GM12878 (cell line): ENCODE data around the gene PPID. TPM values are rescaled to one million over a fixed set of nuclear protein-coding genes. Genes with fewer than 3 reads are reported as not detected.

Source experiments
- ATAC-seq: fragments of 200-7000 bp; cut with Tn5 transposase; 3 replicates; pipeline ENCODE4 v1.9.1; 2020; ENCODE audit warnings: mild to moderate bottlenecking, moderate library complexity
- BruUV-seq: library from RNA; stranded (reverse); fragments of 400-500 nt; replicated peaks from 2 replicates; lab custom pipeline; 2021; lab: Mats Ljungman, UMichigan
- CTCF ChIA-PET: fragments of 300-600 bp; sonication (Branson Sonifier 250); formaldehyde crosslinking; extraction: SDS; loops from one replicate; lab custom pipeline; 2021; ENCODE audit warnings: inconsistent platforms; lab: Yijun Ruan, JAX
- POLR2A ChIA-PET: fragments of 350-600 bp; formaldehyde crosslinking; extraction: SDS; loops from one replicate; lab custom pipeline; 2021; ENCODE audit warnings: inconsistent platforms; lab: Charles Lee
- RAD21 ChIA-PET: fragments of 300-600 bp; sonication (Branson Sonifier 250); formaldehyde crosslinking; loops from one replicate; lab custom pipeline; 2023; ENCODE audit warnings: antibody characterized with exemption; ENCODE audit not compliant: unreplicated experiment; lab: Charles Lee
- SMC1A ChIA-PET: fragments of 300-600 bp; sonication (Branson Sonifier 250); formaldehyde crosslinking; loops from one replicate; lab custom pipeline; 2023; ENCODE audit not compliant: unreplicated experiment, uncharacterized antibody; lab: Charles Lee
- DNase-seq: peaks from one replicate; pipeline ENCODE4 v3.0.0-alpha.2; 2011; ENCODE audit warnings: low read depth, low spot score
- FAIRE-seq: peaks from 3 replicates; lab custom pipeline; 2011; peaks lifted over from hg19 to GRCh38; lab: Jason Lieb, UNC
- H2AFZ ChIP-seq: 2 replicates; pipeline ENCODE4 v1.6.0; 2011; ENCODE audit warnings: low read depth, low read length, control low read depth; ENCODE audit not compliant: control insufficient read depth
- H3K27ac ChIP-seq: 2 replicates; pipeline ENCODE4 v1.5.1; 2011; ENCODE audit warnings: control low read depth; ENCODE audit not compliant: control insufficient read depth, insufficient read depth
- H3K27me3 ChIP-seq, 2 experiments: replicated peaks in 1 of 2; 2 replicates each; pipeline versions ENCODE4 v1.6.0 to v1.6.1; 2011; ENCODE audit warnings: low read length in 1 of 2; ENCODE audit not compliant: control insufficient read depth in 2 of 2, insufficient read depth in 2 of 2
- H3K36me3 ChIP-seq, 2 experiments: 2 replicates each; pipeline ENCODE4 v1.5.1; 2011; ENCODE audit warnings: low read length in 1 of 2; ENCODE audit not compliant: control insufficient read depth in 2 of 2, insufficient read depth in 2 of 2
- H3K4me1 ChIP-seq: 2 replicates; pipeline ENCODE4 v1.6.1; 2011; ENCODE audit warnings: mild to moderate bottlenecking, low read length, moderate library complexity, mixed read lengths; ENCODE audit not compliant: control insufficient read depth, insufficient read depth
- H3K4me2 ChIP-seq: 2 replicates; pipeline ENCODE4 v1.6.0; 2011; ENCODE audit warnings: control low read depth; ENCODE audit not compliant: control insufficient read depth, insufficient read depth
- H3K4me3 ChIP-seq: fragments of 200-600 bp; sonication (generic); 2 replicates; pipeline ENCODE4 v1.5.1; 2016
- H3K79me2 ChIP-seq: 2 replicates; pipeline ENCODE4 v1.6.0; 2011; ENCODE audit warnings: low read length; ENCODE audit not compliant: control insufficient read depth, insufficient read depth
- H3K9ac ChIP-seq: 2 replicates; pipeline ENCODE4 v1.8.0; 2011; ENCODE audit warnings: low read length, control low read depth, mixed read lengths; ENCODE audit not compliant: control insufficient read depth, insufficient read depth
- H3K9me3 ChIP-seq: replicated peaks from 3 replicates; pipeline ENCODE4 v1.5.1; 2011; ENCODE audit warnings: mild to moderate bottlenecking, low read length; ENCODE audit not compliant: control insufficient read depth, insufficient read depth
- H4K20me1 ChIP-seq: 2 replicates; pipeline ENCODE4 v1.6.0; 2011; ENCODE audit not compliant: control insufficient read depth, insufficient read depth
- BHLHE40 ChIP-seq, 2 experiments: fragments of 450-650 bp in 1 of 2; IDR thresholded peaks; 2 replicates each; pipeline ENCODE4 v1.6.1; 2011 to 2017; ENCODE audit warnings: low read depth in 2 of 2, borderline replicate concordance in 1 of 2, improper control_type of control experiment in 1 of 2, low read length in 1 of 2, mild to moderate bottlenecking in 1 of 2
- BMI1 ChIP-seq: fragments of 450-650 bp; IDR thresholded peaks from 2 replicates; pipeline ENCODE4 v1.6.1; 2016; ENCODE audit warnings: mild to moderate bottlenecking, moderate library complexity, borderline replicate concordance
- CBX5 ChIP-seq: sonication (generic); IDR thresholded peaks from 2 replicates; pipeline ENCODE4 v1.6.1; 2016; ENCODE audit warnings: low read depth, moderate library complexity, mild to moderate bottlenecking, inconsistent platforms
- EED ChIP-seq: sonication (generic); IDR thresholded peaks from 2 replicates; pipeline ENCODE4 v1.6.1; 2016; ENCODE audit warnings: antibody characterized with exemption, low read depth
- EZH2 ChIP-seq: IDR thresholded peaks from 2 replicates; pipeline ENCODE4 v1.6.1; 2012; ENCODE audit warnings: low read depth, mild to moderate bottlenecking, control low read depth, inconsistent platforms, low read length, borderline replicate concordance; ENCODE audit not compliant: control insufficient read depth
- FOXK2 ChIP-seq: fragments of 450-650 bp; IDR thresholded peaks from 2 replicates; pipeline ENCODE4 v1.6.1; 2017; ENCODE audit warnings: mild to moderate bottlenecking, moderate library complexity
- MTA3 ChIP-seq: IDR thresholded peaks from 2 replicates; pipeline ENCODE4 v1.6.1; 2012; ENCODE audit warnings: low read length, inconsistent platforms, borderline replicate concordance
- MXI1 ChIP-seq: fragments of 150-350 bp; IDR thresholded peaks from 2 replicates; pipeline ENCODE4 v1.6.1; 2011; ENCODE audit warnings: low read depth, mild to moderate bottlenecking, inconsistent platforms, low read length, improper control_type of control experiment
- POLR2AphosphoS5 ChIP-seq: IDR thresholded peaks from 2 replicates; pipeline ENCODE4 v1.6.1; 2011; ENCODE audit warnings: mild to moderate bottlenecking, low read length, inconsistent platforms
- POU2F2 ChIP-seq: IDR thresholded peaks from 3 replicates; pipeline ENCODE4 v1.6.1; 2011; ENCODE audit warnings: low read depth, mild to moderate bottlenecking, low read length, borderline replicate concordance
- RBBP5 ChIP-seq: fragments of 200-600 bp; sonication (generic); conservative IDR thresholded peaks from 2 replicates; pipeline ENCODE4 v1.6.1; 2016
- WGBS: methylation state at CpG from one replicate; pipeline ENCODE4 v1.1.6; 2016; ENCODE audit warnings: low lambda C conversion rate; ENCODE audit not compliant: insufficient replicate concordance, insufficient coverage; ENCODE audit errors: missing lambda C conversion rate; 5-methylcytosine and 5-hydroxymethylcytosine counted together
- in situ Hi-C: fragments of 300-500 bp; cut with MboI; formaldehyde crosslinking; loops from 9 replicates; pipeline ENCODE4 v1.14.3; 2018; ENCODE audit warnings: mixed read lengths
- intact Hi-C: fragments of 100-400 bp; cut with micrococcal nuclease; formaldehyde crosslinking; loops from one replicate; pipeline ENCODE4 v1.14.2; 2022; ENCODE audit not compliant: unreplicated experiment
- polyA plus RNA-seq, 11 experiments: library from polyadenylated mRNA; depleted of rRNA in 4 of 11; unstranded in 6 of 11; stranded (reverse) in 5 of 11; fragments of >200 nt; fragmentation: Nextera tagmentation in 4 of 11; fragmentation: Illumina TruSeq in 1 of 11; extraction: Ambion mirVana in 4 of 11; extraction: Trizol in 1 of 11; gene quantifications; 1 replicate in 1 of 11; 2 replicates in 10 of 11; pipeline versions ENCODE4 v1.2.1 to v1.2.3, GENCODE V29; 2011 to 2016; ENCODE audit warnings: inconsistent platforms in 2 of 11, missing spikeins in 2 of 11, low read depth in 1 of 11
- total RNA-seq, 4 experiments: library from RNA; depleted of rRNA in 3 of 4; stranded (reverse); fragments of >200 nt in 3 of 4; fragmentation: Illumina TruSeq in 1 of 4; extraction: Trizol in 1 of 4; gene quantifications; 2 replicates each; pipeline versions ENCODE4 v1.2.1 to v1.2.3, GENCODE V29; 2013 to 2021
- TF ChIP-seq, protein P1 (sequence below): IDR thresholded peaks from 2 replicates; pipeline ENCODE4 v1.6.1; 2012; ENCODE audit warnings: improper control_type of control experiment, low read depth, low read length; ENCODE audit not compliant: insufficient replicate concordance
- TF ChIP-seq, protein P2 (sequence below): fragments of 450-650 bp; IDR thresholded peaks from 2 replicates; pipeline ENCODE4 v1.6.1; 2017; ENCODE audit warnings: low read depth, mild to moderate bottlenecking, moderate library complexity
- TF ChIP-seq, protein P3 (sequence below): fragments of 450-650 bp; IDR thresholded peaks from 2 replicates; pipeline ENCODE4 v1.6.1; 2016; ENCODE audit warnings: mild to moderate bottlenecking

Gene PPID
- total and polyA plus RNA-seq, 10 of the 15 experiments (the other 5 are each of a cell fraction or from before 2014, with no cell fraction given) = 21.9 to 64.3 (median 39.5) TPM

DNA sequence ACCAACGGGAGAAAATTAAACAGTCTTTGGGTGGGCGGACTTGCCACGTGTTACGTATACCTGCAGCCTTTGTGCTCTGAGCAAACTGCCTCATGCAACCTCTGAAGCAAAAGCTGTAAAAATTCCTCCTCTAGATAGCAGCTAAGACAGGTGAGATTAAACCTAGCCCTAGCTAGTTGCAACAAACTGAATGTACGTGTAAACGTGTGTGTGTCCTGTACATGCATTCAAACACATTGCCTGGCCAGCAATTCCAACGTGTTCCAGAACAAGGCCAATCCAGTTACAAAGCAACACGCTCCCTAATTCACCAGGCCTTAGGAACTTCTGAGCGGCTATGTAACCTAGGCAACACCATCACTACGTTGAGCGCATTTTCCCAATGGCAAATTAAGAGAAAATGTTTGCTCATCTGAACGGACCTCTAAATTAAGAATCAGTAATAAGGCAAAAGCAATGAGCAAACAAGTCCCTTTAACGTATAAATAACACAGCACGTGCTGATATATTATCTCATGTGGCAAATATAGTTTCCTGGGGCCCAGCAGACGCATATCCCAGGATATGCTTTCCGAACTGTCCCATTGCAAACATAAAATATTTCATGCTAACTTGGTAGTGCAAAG, 792 bp downstream of the PPID start:
- Histone ChIP-seq H3K79me2 (peaks cover 33% of the 10 kb centered on the region), H3K36me3 (peaks cover 0 to 19% of the 10 kb centered on the region in 2 experiments; a peak in 3 of 4 replicates), H3K9ac (peak overlapping the region; percentile 76), H3K9me3 (no peaks in the 10 kb centered on the region), H3K4me1 (no peaks in the 10 kb centered on the region), H3K27ac (peak overlapping the region; percentile 82), H3K4me3 (peak overlapping the region; percentile 96), H4K20me1 (no peaks in the 10 kb centered on the region), H3K27me3 (no peaks in the 10 kb centered on the region), H3K4me2 (peak overlapping the region; percentile 95), H2AFZ (peak overlapping the region; percentile 93)
- TSS peak; percentile 57 for BruUV-seq
- intact Hi-C loops = no loop called here
- POLR2A ChIA-PET = no interaction called here
- peak; percentile 9 for DNase-seq
- peak; percentile 27 for ATAC-seq
- FAIRE-seq = peak; percentile 89
- TF ChIP-seq, protein P1, sequence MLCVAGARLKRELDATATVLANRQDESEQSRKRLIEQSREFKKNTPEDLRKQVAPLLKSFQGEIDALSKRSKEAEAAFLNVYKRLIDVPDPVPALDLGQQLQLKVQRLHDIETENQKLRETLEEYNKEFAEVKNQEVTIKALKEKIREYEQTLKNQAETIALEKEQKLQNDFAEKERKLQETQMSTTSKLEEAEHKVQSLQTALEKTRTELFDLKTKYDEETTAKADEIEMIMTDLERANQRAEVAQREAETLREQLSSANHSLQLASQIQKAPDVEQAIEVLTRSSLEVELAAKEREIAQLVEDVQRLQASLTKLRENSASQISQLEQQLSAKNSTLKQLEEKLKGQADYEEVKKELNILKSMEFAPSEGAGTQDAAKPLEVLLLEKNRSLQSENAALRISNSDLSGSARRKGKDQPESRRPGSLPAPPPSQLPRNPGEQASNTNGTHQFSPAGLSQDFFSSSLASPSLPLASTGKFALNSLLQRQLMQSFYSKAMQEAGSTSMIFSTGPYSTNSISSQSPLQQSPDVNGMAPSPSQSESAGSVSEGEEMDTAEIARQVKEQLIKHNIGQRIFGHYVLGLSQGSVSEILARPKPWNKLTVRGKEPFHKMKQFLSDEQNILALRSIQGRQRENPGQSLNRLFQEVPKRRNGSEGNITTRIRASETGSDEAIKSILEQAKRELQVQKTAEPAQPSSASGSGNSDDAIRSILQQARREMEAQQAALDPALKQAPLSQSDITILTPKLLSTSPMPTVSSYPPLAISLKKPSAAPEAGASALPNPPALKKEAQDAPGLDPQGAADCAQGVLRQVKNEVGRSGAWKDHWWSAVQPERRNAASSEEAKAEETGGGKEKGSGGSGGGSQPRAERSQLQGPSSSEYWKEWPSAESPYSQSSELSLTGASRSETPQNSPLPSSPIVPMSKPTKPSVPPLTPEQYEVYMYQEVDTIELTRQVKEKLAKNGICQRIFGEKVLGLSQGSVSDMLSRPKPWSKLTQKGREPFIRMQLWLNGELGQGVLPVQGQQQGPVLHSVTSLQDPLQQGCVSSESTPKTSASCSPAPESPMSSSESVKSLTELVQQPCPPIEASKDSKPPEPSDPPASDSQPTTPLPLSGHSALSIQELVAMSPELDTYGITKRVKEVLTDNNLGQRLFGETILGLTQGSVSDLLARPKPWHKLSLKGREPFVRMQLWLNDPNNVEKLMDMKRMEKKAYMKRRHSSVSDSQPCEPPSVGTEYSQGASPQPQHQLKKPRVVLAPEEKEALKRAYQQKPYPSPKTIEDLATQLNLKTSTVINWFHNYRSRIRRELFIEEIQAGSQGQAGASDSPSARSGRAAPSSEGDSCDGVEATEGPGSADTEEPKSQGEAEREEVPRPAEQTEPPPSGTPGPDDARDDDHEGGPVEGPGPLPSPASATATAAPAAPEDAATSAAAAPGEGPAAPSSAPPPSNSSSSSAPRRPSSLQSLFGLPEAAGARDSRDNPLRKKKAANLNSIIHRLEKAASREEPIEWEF = no peak
- TF ChIP-seq, protein P2, sequence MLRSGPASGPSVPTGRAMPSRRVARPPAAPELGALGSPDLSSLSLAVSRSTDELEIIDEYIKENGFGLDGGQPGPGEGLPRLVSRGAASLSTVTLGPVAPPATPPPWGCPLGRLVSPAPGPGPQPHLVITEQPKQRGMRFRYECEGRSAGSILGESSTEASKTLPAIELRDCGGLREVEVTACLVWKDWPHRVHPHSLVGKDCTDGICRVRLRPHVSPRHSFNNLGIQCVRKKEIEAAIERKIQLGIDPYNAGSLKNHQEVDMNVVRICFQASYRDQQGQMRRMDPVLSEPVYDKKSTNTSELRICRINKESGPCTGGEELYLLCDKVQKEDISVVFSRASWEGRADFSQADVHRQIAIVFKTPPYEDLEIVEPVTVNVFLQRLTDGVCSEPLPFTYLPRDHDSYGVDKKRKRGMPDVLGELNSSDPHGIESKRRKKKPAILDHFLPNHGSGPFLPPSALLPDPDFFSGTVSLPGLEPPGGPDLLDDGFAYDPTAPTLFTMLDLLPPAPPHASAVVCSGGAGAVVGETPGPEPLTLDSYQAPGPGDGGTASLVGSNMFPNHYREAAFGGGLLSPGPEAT = no peak
- TF ChIP-seq RBBP5 = no peak
- no peak for TF ChIP-seq EZH2
- TF ChIP-seq BHLHE40 (IDR thresholded peaks at IDR 0.05; ENCODE audit: borderline replicate concordance in 1 of 2, low read depth in 2 of 2, low read length in 1 of 2) = peak in 1 of 2 experiments; percentile 62; a peak in 1 of 4 replicates
- no peak for TF ChIP-seq EED
- peak; percentile 74 for TF ChIP-seq BMI1
- TF ChIP-seq FOXK2 = no peak
- TF ChIP-seq MTA3 = no peak
- no peak for TF ChIP-seq POU2F2
- peak; percentile 38; the same call in 1 of the 2 replicates for TF ChIP-seq POLR2AphosphoS5
- no peak for TF ChIP-seq CBX5
- TF ChIP-seq MXI1 = 0 out of 2 replicates have a peak, but pooled peaks have one; percentile 28
- TF ChIP-seq, protein P3, sequence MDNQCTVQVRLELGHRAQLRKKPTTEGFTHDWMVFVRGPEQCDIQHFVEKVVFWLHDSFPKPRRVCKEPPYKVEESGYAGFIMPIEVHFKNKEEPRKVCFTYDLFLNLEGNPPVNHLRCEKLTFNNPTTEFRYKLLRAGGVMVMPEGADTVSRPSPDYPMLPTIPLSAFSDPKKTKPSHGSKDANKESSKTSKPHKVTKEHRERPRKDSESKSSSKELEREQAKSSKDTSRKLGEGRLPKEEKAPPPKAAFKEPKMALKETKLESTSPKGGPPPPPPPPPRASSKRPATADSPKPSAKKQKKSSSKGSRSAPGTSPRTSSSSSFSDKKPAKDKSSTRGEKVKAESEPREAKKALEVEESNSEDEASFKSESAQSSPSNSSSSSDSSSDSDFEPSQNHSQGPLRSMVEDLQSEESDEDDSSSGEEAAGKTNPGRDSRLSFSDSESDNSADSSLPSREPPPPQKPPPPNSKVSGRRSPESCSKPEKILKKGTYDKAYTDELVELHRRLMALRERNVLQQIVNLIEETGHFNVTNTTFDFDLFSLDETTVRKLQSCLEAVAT = no peak
- CTCF ChIA-PET = interaction anchor here (1.6 kb wide), 1 partner anchor 129 kb away, joined by 5 read pairs; no protein-coding TSS in a partner anchor
- WGBS = under 1% methylated on average over 16 of the region's 16 CpGs
- SMC1A ChIA-PET = interaction anchor here (0.7 to 1.0 kb wide), 4 partner anchors 12 to 455 kb away, joined by 3 to 4 read pairs (median 4); no protein-coding TSS in a partner anchor
- in situ Hi-C loops = no loop called here
- RAD21 ChIA-PET = no interaction called here
